Gastroesophageal sphincter (tissue), 4 donors: Measurements from ENCODE around the gene CDH4. TPM values are rescaled to one million over a fixed set of nuclear protein-coding genes. Genes with fewer than 3 reads are reported as not detected.

Source experiments
- ATAC-seq: fragments of 150-250 bp; one replicate; pipeline ENCODE4 v1.9.1; 2016; ENCODE audit warnings: mild to moderate bottlenecking, moderate library complexity
- H3K27ac ChIP-seq, 4 donors: fragments of 200-600 bp; sonication (generic) in 3 of 4; 1 replicate in 3 of 4; 2 replicates in 1 of 4; pipeline ENCODE4 v1.5.1; 2016 to 2019
- H3K27me3 ChIP-seq: fragments of 200-600 bp; sonication (generic); one replicate; pipeline ENCODE4 v1.5.1; 2019
- H3K36me3 ChIP-seq, 2 donors: fragments of 200-600 bp; sonication (generic); one replicate each; pipeline ENCODE4 v1.5.1; 2019; ENCODE audit warnings: control low read depth in 1 of 2
- H3K4me1 ChIP-seq, 3 donors: fragments of 200-600 bp; sonication (generic); 1 replicate in 2 of 3; 2 replicates in 1 of 3; pipeline ENCODE4 v1.5.1; 2016 to 2019; ENCODE audit warnings: control low read depth in 2 of 3
- H3K4me3 ChIP-seq, 2 donors: fragments of 200-600 bp; sonication (generic); one replicate each; pipeline ENCODE4 v1.5.1; 2019; ENCODE audit warnings: mild to moderate bottlenecking in 1 of 2, moderate library complexity in 1 of 2
- H3K9me3 ChIP-seq, 3 donors: fragments of 200-600 bp; sonication (generic); one replicate each; pipeline ENCODE4 v1.5.1; 2017 to 2019; ENCODE audit warnings: control low read depth in 2 of 3
- CTCF ChIP-seq, 4 experiments: fragments of 200-600 bp in 2 of 4; fragments of 450-650 bp in 2 of 4; sonication (generic) in 1 of 4; IDR thresholded peaks; one replicate each; pipeline ENCODE4 v1.5.1; 2017 to 2019; ENCODE audit warnings: antibody characterized with exemption in 4 of 4, mild to moderate bottlenecking in 2 of 4, moderate library complexity in 2 of 4
- EP300 ChIP-seq: sonication (generic); formaldehyde crosslinking; IDR thresholded peaks from one replicate; pipeline ENCODE4 v1.6.1; 2017; ENCODE audit warnings: antibody characterized with exemption, mild to moderate bottlenecking
- POLR2A ChIP-seq, 2 donors: fragments of 450-650 bp; IDR thresholded peaks; one replicate each; pipeline ENCODE4 v1.6.1; 2017; ENCODE audit warnings: antibody characterized with exemption in 2 of 2, mild to moderate bottlenecking in 2 of 2, moderate library complexity in 1 of 2
- POLR2AphosphoS5 ChIP-seq: sonication (generic); formaldehyde crosslinking; IDR thresholded peaks from one replicate; pipeline ENCODE4 v1.6.1; 2017; ENCODE audit warnings: antibody characterized with exemption
- WGBS, 2 donors: methylation state at CpG; one replicate each; pipeline ENCODE4 v1.1.5; 2018; ENCODE audit warnings: low coverage in 1 of 2; 5-methylcytosine and 5-hydroxymethylcytosine counted together
- total RNA-seq, 4 donors: library from RNA; depleted of rRNA; stranded (reverse); fragments of >200 nt; gene quantifications; one replicate each; pipeline ENCODE4 v1.1.0, GENCODE V29; 2016

Gene CDH4
- total RNA-seq, 4 donors from 2014 or later: under 0.01 to 1.5 (median 0.42) TPM; not detected in 1

GRCh38 chr20:61340157-61340556, 88.1 kb downstream of the CDH4 start:
- no peak overlapping the region for H3K4me3 ChIP-seq
- TF ChIP-seq POLR2AphosphoS5 (no peak), EP300 (no peak), POLR2A (IDR thresholded peaks at IDR 0.05) (no peak), CTCF (IDR thresholded peaks at IDR 0.05) (no peak)
- no peak for ATAC-seq
- WGBS, 2 donors: 69 to 77% methylated on average over 5 of the region's 5 CpGs
- no peaks in the 10 kb centered on the region for H3K9me3 ChIP-seq
- H3K36me3 ChIP-seq: no peaks in the 10 kb centered on the region
- peaks cover 10% of the 10 kb centered on the region for H3K27me3 ChIP-seq
- H3K27ac ChIP-seq: no peak overlapping the region
- H3K4me1 ChIP-seq: no peaks in the 10 kb centered on the region

- no peak overlapping the region for H3K4me3 ChIP-seq
- no peak overlapping the region for H3K27ac ChIP-seq
- no peaks in the 10 kb centered on the region for H3K36me3 ChIP-seq
- peaks cover 25% of the 10 kb centered on the region for H3K27me3 ChIP-seq
- TF ChIP-seq POLR2AphosphoS5 (no peak), EP300 (no peak), CTCF (IDR thresholded peaks at IDR 0.05) (no peak), POLR2A (IDR thresholded peaks at IDR 0.05) (no peak)
- WGBS, 2 donors: 70 to 82% methylated on average over 2 to 4 of the region's 5 CpGs
- ATAC-seq: no peak
- no peaks in the 10 kb centered on the region for H3K9me3 ChIP-seq
- no peaks in the 10 kb centered on the region for H3K4me1 ChIP-seq
Observed at GRCh38 chr20:61341605-61342004, 89.5 kb downstream of the CDH4 start.

GRCh38 chr20:61343934-61344333, 91.9 kb downstream of the CDH4 start:
- no peaks in the 10 kb centered on the region for H3K36me3 ChIP-seq
- TF ChIP-seq POLR2A (IDR thresholded peaks at IDR 0.05) (no peak), POLR2AphosphoS5 (no peak), CTCF (IDR thresholded peaks at IDR 0.05) (no peak), EP300 (no peak)
- ATAC-seq: no peak
- H3K4me3 ChIP-seq: no peak overlapping the region
- 64% methylated on average over 9 of the region's 9 CpGs; no CpG with 5 or more reads in 1 of the 2 donors for WGBS, 2 donors
- no peak overlapping the region for H3K27ac ChIP-seq
- no peaks in the 10 kb centered on the region for H3K4me1 ChIP-seq
- H3K27me3 ChIP-seq: peaks cover 42% of the 10 kb centered on the region
- no peaks in the 10 kb centered on the region for H3K9me3 ChIP-seq

GRCh38 chr20:61345656-61346055, 93.6 kb downstream of the CDH4 start:
- ATAC-seq: no peak
- Histone ChIP-seq H3K4me1 (no peaks in the 10 kb centered on the region), H3K4me3 (no peak overlapping the region), H3K27ac (no peak overlapping the region), H3K27me3 (peaks cover 57% of the 10 kb centered on the region), H3K9me3 (no peaks in the 10 kb centered on the region), H3K36me3 (no peaks in the 10 kb centered on the region)
- TF ChIP-seq CTCF (IDR thresholded peaks at IDR 0.05) (no peak), POLR2AphosphoS5 (no peak), EP300 (no peak), POLR2A (IDR thresholded peaks at IDR 0.05) (no peak)
- WGBS, 2 donors: 38 to 60% methylated on average over 2 to 3 of the region's 8 CpGs

- no peak for TF ChIP-seq CTCF (IDR thresholded peaks at IDR 0.05)
- TF ChIP-seq POLR2A (IDR thresholded peaks at IDR 0.05): no peak
- no peak for TF ChIP-seq EP300
- TF ChIP-seq POLR2AphosphoS5: no peak
- WGBS, 2 donors: 66 to 87% methylated on average over 8 to 9 of the region's 11 CpGs
Observed at GRCh38 chr20:61346996-61347395, 94.9 kb downstream of the CDH4 start.

More at GRCh38 chr20:61346996-61347395, 94.9 kb downstream of the CDH4 start:
- H3K27ac ChIP-seq: no peak overlapping the region
- H3K4me3 ChIP-seq: no peak overlapping the region
- H3K27me3 ChIP-seq: peaks cover 66% of the 10 kb centered on the region
- no peak for ATAC-seq
- H3K36me3 ChIP-seq: no peaks in the 10 kb centered on the region
- no peaks in the 10 kb centered on the region for H3K4me1 ChIP-seq
- no peaks in the 10 kb centered on the region for H3K9me3 ChIP-seq
